Smooth muscle cell of the brain vasculature (primary cell): ENCODE measurements around the gene BDKRB2.

Experiments used
- DNase-seq: peaks from one replicate; pipeline ENCODE4 v3.0.0-alpha.2; 2012; ENCODE audit warnings: low read depth, low spot score

Gene BDKRB2

GRCh38 chr14:96204151-96205058 is at the start of gene BDKRB2:
TSS of gene BDKRB2 (plus strand) at chr14:96204839. CDS start at chr14:96237108, 32,269 bp downstream.
- DNase-seq, result peak; percentile 65

- DNase-seq, result no peak
Measured at GRCh38 chr14:96154900-96155299, 49.7 kb upstream of the BDKRB2 start.

- DNase-seq, result no peak
Measured at GRCh38 chr14:96156804-96157760, 47.6 kb upstream of the BDKRB2 start.

GRCh38 chr14:96158735-96159134 is 45.9 kb upstream of the BDKRB2 start:
- no peak for DNase-seq

- DNase-seq, result no peak
Measured at GRCh38 chr14:96160076-96160912, 44.3 kb upstream of the BDKRB2 start.

- no peak for DNase-seq
Measured at GRCh38 chr14:96160913-96161310, 43.7 kb upstream of the BDKRB2 start.

- no peak for DNase-seq
Measured at GRCh38 chr14:96161636-96162035, 43.0 kb upstream of the BDKRB2 start.

GRCh38 chr14:96162265-96162664 is 42.4 kb upstream of the BDKRB2 start:
- no peak for DNase-seq

GRCh38 chr14:96162741-96163140 is 41.9 kb upstream of the BDKRB2 start:
- no peak for DNase-seq

- DNase-seq, result no peak
Measured at GRCh38 chr14:96164861-96165490, 39.7 kb upstream of the BDKRB2 start.

GRCh38 chr14:96165493-96166436 is 38.9 kb upstream of the BDKRB2 start:
- DNase-seq, result no peak

GRCh38 chr14:96166461-96167223 is 38.0 kb upstream of the BDKRB2 start:
- DNase-seq, result no peak

GRCh38 chr14:96167224-96168148 is 37.2 kb upstream of the BDKRB2 start:
- no peak for DNase-seq

GRCh38 chr14:96168581-96168980 is 36.1 kb upstream of the BDKRB2 start:
- no peak for DNase-seq

GRCh38 chr14:96170961-96171592 is 33.6 kb upstream of the BDKRB2 start:
- no peak for DNase-seq

- no peak for DNase-seq
Measured at GRCh38 chr14:96173636-96174475, 30.8 kb upstream of the BDKRB2 start.
